H1 (cell line): ENCODE measurements around the gene MRPL17. TPM values are rescaled to one million over a fixed set of nuclear protein-coding genes. Genes with fewer than 3 reads are reported as not detected.
"Not testable (repeated sequence)": the region's sequence is repeated elsewhere in the genome, so short reads cannot be mapped to it uniquely, and the experiment has no call there.

Experiments used
- CTCF ChIA-PET: fragments of 300-600 bp; sonication (Branson Sonifier 250); formaldehyde crosslinking; loops from one replicate; lab custom pipeline; 2021; ENCODE audit not compliant: partially characterized antibody; lab: Charles Lee
- POLR2A ChIA-PET: fragments of 300-600 bp; sonication (Branson Sonifier 250); formaldehyde crosslinking; loops from one replicate; lab custom pipeline; 2021; ENCODE audit warnings: inconsistent platforms; ENCODE audit not compliant: partially characterized antibody; lab: Charles Lee
- DNase-seq, 2 experiments: peaks; one replicate each; pipeline versions ENCODE4 v3.0.0 to v3.0.0-alpha.2; 2010 to 2022; ENCODE audit warnings: low spot score in 2 of 2, low read depth in 1 of 2, mixed read lengths in 1 of 2
- FAIRE-seq: peaks from 2 replicates; lab custom pipeline; 2011; peaks lifted over from hg19 to GRCh38; lab: Jason Lieb, UNC
- H2AFZ ChIP-seq: 2 replicates; pipeline ENCODE4 v1.8.1; 2012; ENCODE audit warnings: low read length, inconsistent platforms
- H2AK5ac ChIP-seq: 2 replicates; pipeline ENCODE4 v1.6.1; 2013; ENCODE audit warnings: low read depth, low read length
- H2BK120ac ChIP-seq: replicated peaks from 2 replicates; pipeline ENCODE3; 2013; ENCODE audit warnings: low read depth, low read length, inconsistent platforms
- H2BK12ac ChIP-seq: 2 replicates; pipeline ENCODE4 v1.6.1; 2013; ENCODE audit warnings: low read depth, low read length
- H2BK15ac ChIP-seq: 2 replicates; pipeline ENCODE4 v1.6.1; 2013; ENCODE audit warnings: low read length
- H2BK20ac ChIP-seq: 2 replicates; pipeline ENCODE4 v1.6.1; 2013; ENCODE audit warnings: low read length
- H2BK5ac ChIP-seq: 2 replicates; pipeline ENCODE4 v1.6.1; 2013; ENCODE audit warnings: low read depth, low read length
- H3K14ac ChIP-seq: 2 replicates; pipeline ENCODE4 v1.6.1; 2013; ENCODE audit warnings: inconsistent platforms; ENCODE audit not compliant: insufficient read length
- H3K18ac ChIP-seq: 2 replicates; pipeline ENCODE4 v1.6.1; 2013; ENCODE audit warnings: low read length; ENCODE audit errors: extremely low read depth
- H3K23ac ChIP-seq: 2 replicates; pipeline ENCODE4 v1.6.1; 2013; ENCODE audit warnings: inconsistent platforms; ENCODE audit not compliant: insufficient read length
- H3K23me2 ChIP-seq: 2 replicates; pipeline ENCODE4 v1.6.1; 2013; ENCODE audit warnings: low read depth, low read length
- H3K27ac ChIP-seq: 2 replicates; pipeline ENCODE4 v1.6.1; 2011; ENCODE audit warnings: low read depth, low read length, inconsistent platforms
- H3K27me3 ChIP-seq, 4 experiments: replicated peaks in 1 of 4; 1 replicate in 1 of 4; 2 replicates in 3 of 4; pipeline versions ENCODE4 v1.6.1 to v1.8.1; 2011 to 2013; ENCODE audit warnings: low read length in 3 of 4, mild to moderate bottlenecking in 3 of 4, inconsistent platforms in 2 of 4, mixed read lengths in 2 of 4, moderate library complexity in 1 of 4; ENCODE audit not compliant: control insufficient read depth in 3 of 4, insufficient read depth in 3 of 4; ENCODE audit errors: extremely low read depth in 1 of 4
- H3K36me3 ChIP-seq, 4 experiments: 2 replicates each; pipeline versions ENCODE4 v1.6.1 to v1.8.1; 2011 to 2013; ENCODE audit warnings: mild to moderate bottlenecking in 4 of 4, low read length in 3 of 4, moderate library complexity in 2 of 4, control low read depth in 1 of 4, inconsistent platforms in 1 of 4; ENCODE audit not compliant: insufficient read depth in 4 of 4, control insufficient read depth in 2 of 4
- H3K4ac ChIP-seq: replicated peaks from 2 replicates; pipeline ENCODE3; 2013; ENCODE audit warnings: low read length, low read depth, mixed read lengths, inconsistent platforms; ENCODE audit not compliant: insufficient read length
- H3K4me1 ChIP-seq, 4 experiments: replicated peaks in 1 of 4; 1 replicate in 1 of 4; 2 replicates in 3 of 4; pipeline versions ENCODE4 v1.6.1 to v1.8.1; 2011 to 2013; ENCODE audit warnings: low read length in 3 of 4, inconsistent platforms in 2 of 4, mixed read lengths in 1 of 4; ENCODE audit not compliant: insufficient read depth in 4 of 4, control insufficient read depth in 3 of 4
- H3K4me2 ChIP-seq, 2 experiments: 2 replicates each; pipeline versions ENCODE4 v1.6.1 to v1.8.1; 2011 to 2013; ENCODE audit warnings: low read depth in 2 of 2, low read length in 2 of 2, control low read depth in 1 of 2, inconsistent platforms in 1 of 2, mild to moderate bottlenecking in 1 of 2; ENCODE audit not compliant: insufficient read depth in 1 of 2
- H3K4me3 ChIP-seq, 4 experiments: fragments of 200-600, 300-600 bp in 1 of 4; sonication (generic), shearing (Covaris generic), sonication (Bioruptor Twin) in 1 of 4; 2 replicates each; pipeline versions ENCODE4 v1.5.1 to v1.8.1; 2011 to 2016; ENCODE audit warnings: low read length in 4 of 4, low read depth in 3 of 4, control low read depth in 2 of 4, inconsistent platforms in 2 of 4, mild to moderate bottlenecking in 2 of 4, mixed read lengths in 1 of 4, moderate library complexity in 1 of 4; ENCODE audit not compliant: insufficient read depth in 2 of 4; ENCODE audit errors: extremely low read depth in 1 of 4
- H3K56ac ChIP-seq: replicated peaks from 2 replicates; pipeline ENCODE3; 2013; ENCODE audit warnings: low read depth, mild to moderate bottlenecking, mixed read lengths, low read length, inconsistent platforms; ENCODE audit not compliant: insufficient read length
- H3K79me1 ChIP-seq: 2 replicates; pipeline ENCODE4 v1.6.1; 2013; ENCODE audit warnings: low read depth, low read length, control low read depth
- H3K79me2 ChIP-seq, 2 experiments: 2 replicates each; pipeline versions ENCODE4 v1.6.1 to v1.8.1; 2012 to 2013; ENCODE audit warnings: low read length in 2 of 2, mild to moderate bottlenecking in 2 of 2, inconsistent platforms in 1 of 2; ENCODE audit not compliant: insufficient read depth in 2 of 2, control insufficient read depth in 1 of 2
- H3K9ac ChIP-seq, 4 experiments: replicated peaks in 1 of 4; 1 replicate in 1 of 4; 2 replicates in 3 of 4; pipeline versions ENCODE4 v1.6.1 to v1.8.1; 2011 to 2013; ENCODE audit warnings: low read depth in 3 of 4, low read length in 3 of 4, control low read depth in 2 of 4, mild to moderate bottlenecking in 2 of 4, moderate library complexity in 2 of 4, inconsistent platforms in 1 of 4; ENCODE audit errors: extremely low read depth in 1 of 4
- H3K9me3 ChIP-seq, 2 experiments: 2 replicates each; pipeline versions ENCODE4 v1.6.1 to v1.8.1; 2012 to 2013; ENCODE audit warnings: mild to moderate bottlenecking in 2 of 2, moderate library complexity in 2 of 2, control low read depth in 1 of 2, inconsistent platforms in 1 of 2, low read depth in 1 of 2, low read length in 1 of 2, mixed read lengths in 1 of 2; ENCODE audit not compliant: insufficient read depth in 2 of 2
- H4K20me1 ChIP-seq, 2 experiments: replicated peaks in 1 of 2; 2 replicates each; pipeline versions ENCODE3 to v1.8.1; 2011 to 2013; ENCODE audit warnings: inconsistent platforms in 2 of 2, low read length in 2 of 2, mild to moderate bottlenecking in 1 of 2; ENCODE audit not compliant: insufficient read depth in 2 of 2, control insufficient read depth in 1 of 2
- H4K5ac ChIP-seq: 2 replicates; pipeline ENCODE4 v1.6.1; 2013; ENCODE audit warnings: low read length, low read depth, mixed read lengths, inconsistent platforms; ENCODE audit not compliant: insufficient read length
- H4K8ac ChIP-seq: 2 replicates; pipeline ENCODE4 v1.8.0; 2013; ENCODE audit warnings: mild to moderate bottlenecking, moderate library complexity, low read length, inconsistent platforms; ENCODE audit not compliant: insufficient read depth; ENCODE audit errors: extremely low read depth
- H4K91ac ChIP-seq: replicated peaks from 2 replicates; pipeline ENCODE3; 2013; ENCODE audit warnings: low read length, mixed read lengths, inconsistent platforms; ENCODE audit not compliant: insufficient read length
- WGBS, 2 experiments: shearing (Covaris generic) in 1 of 2; methylation state at CpG; one replicate each; pipeline versions ENCODE4 v1.1.6 to v1.1.7; 2013 to 2015; ENCODE audit warnings: low lambda C conversion rate in 2 of 2, mixed read lengths in 2 of 2, inconsistent platforms in 1 of 2, low coverage in 1 of 2, missing lambda C conversion rate in 1 of 2; ENCODE audit not compliant: insufficient replicate concordance in 2 of 2, insufficient coverage in 1 of 2, insufficient read length in 1 of 2; ENCODE audit errors: extremely low coverage in 1 of 2, missing lambda C conversion rate in 1 of 2; 5-methylcytosine and 5-hydroxymethylcytosine counted together
- polyA plus RNA-seq, 7 experiments: library from polyadenylated mRNA; depleted of rRNA in 3 of 7; stranded (reverse) in 5 of 7; unstranded in 2 of 7; fragments of >200 nt in 5 of 7; fragments of 200-250 nt in 2 of 7; gene quantifications; 1 replicate in 5 of 7; 2 replicates in 1 of 7; 4 replicates in 1 of 7; pipeline versions ENCODE4 v1.2.1 to v1.2.3, GENCODE V29; 2011 to 2013; ENCODE audit warnings: missing spikeins in 2 of 7, mixed read lengths in 2 of 7
- total RNA-seq: library from RNA; stranded (reverse); fragmentation: NEBNext Ultra II Directional; extraction: Animal tissue kit (Norgen Biotek cat#: 25700); gene quantifications from 2 replicates; pipeline ENCODE4 v1.2.1, GENCODE V29; 2021

Gene MRPL17
- total and polyA plus RNA-seq, 2 of the 8 experiments (the other 6 are each of a cell fraction or from before 2014, with no cell fraction given): 55.7 to 70.5 TPM

- H3K18ac ChIP-seq, FAIRE-seq, H4K5ac ChIP-seq, H3K79me2 ChIP-seq, H3K23ac ChIP-seq, H3K9ac ChIP-seq, H2BK12ac ChIP-seq, H3K23me2 ChIP-seq, CTCF ChIA-PET, H2BK20ac ChIP-seq, H4K8ac ChIP-seq, H3K14ac ChIP-seq, H3K36me3 ChIP-seq, DNase-seq, H4K20me1 ChIP-seq, H2AK5ac ChIP-seq, H4K91ac ChIP-seq, H2AFZ ChIP-seq, H3K4me3 ChIP-seq, H3K4ac ChIP-seq, H2BK120ac ChIP-seq, H3K9me3 ChIP-seq, H3K79me1 ChIP-seq, H3K4me1 ChIP-seq, H3K4me2 ChIP-seq, H2BK15ac ChIP-seq, H2BK5ac ChIP-seq, H3K27ac ChIP-seq, H3K27me3 ChIP-seq, POLR2A ChIA-PET, H3K56ac ChIP-seq: not testable (repeated sequence)
- WGBS, 2 experiments: 82 to 100% methylated on average over 1 to 8 of the region's 11 CpGs
These were observed 7.4 kb upstream of the MRPL17 start for GRCh38 chr11:6690431-6691132.
